Measurements from ENCODE around the gene SDK2.

Gene SDK2

GRCh38 chr17:73363442-73364154, 280.6 kb downstream of the SDK2 start:
- TF ChIP-seq FOXP2 (optimal IDR thresholded peaks at IDR 0.05; ENCODE audit: borderline replicate concordance, extremely low read depth, extremely low read length, insufficient read depth), result no peak

- TF ChIP-seq SIN3A (IDR thresholded peaks at IDR 0.05; ENCODE audit: borderline replicate concordance, insufficient read depth, low read length), result no peak
- TF ChIP-seq REST (IDR thresholded peaks at IDR 0.05; ENCODE audit: insufficient read depth in 1 of 2, low read depth in 2 of 2, low read length in 2 of 2), result no peak
Observed at GRCh38 chr17:73362697-73363096, 281.5 kb downstream of the SDK2 start.

DNA sequence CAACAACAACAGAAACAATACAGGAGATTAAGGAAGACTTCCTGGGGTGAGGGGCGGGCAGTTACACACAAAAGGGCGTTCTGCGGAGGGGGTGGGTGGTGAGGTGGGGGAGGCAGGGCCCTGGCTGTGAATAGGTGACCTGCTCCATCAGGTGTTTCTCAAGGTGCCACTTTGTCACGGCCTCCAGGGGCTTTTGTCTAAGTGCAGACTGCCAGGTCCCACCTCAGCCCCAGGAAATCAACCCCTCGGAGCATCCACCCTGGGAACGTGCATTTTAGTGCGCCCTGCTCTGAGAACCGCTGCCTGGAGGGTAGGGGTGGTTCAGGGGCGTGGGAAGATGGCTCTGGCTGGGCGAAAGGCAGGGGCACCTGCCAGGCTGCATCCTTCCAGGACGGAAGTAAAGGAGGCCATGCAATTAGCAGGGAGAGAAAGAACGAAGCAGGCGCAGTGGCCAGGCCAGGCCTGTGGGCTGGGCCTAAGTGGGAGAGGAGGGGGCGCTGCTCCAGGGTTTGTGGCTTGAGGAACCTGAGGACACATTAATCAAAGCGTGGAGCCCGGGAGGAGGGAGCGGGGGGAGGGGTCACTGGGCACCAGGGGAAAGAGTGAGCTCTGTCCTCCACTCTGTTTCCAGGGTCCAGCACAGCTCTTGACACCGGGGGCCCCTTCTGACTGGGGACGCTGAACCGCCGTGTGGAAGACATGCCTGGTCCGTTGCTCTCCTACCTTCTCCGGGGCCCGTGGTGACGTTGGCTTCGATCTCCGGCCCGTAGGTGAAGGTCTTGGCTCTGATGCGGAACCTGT, 283.1 kb downstream of the SDK2 start:
- TF ChIP-seq FOXP2 (optimal IDR thresholded peaks at IDR 0.05; ENCODE audit: borderline replicate concordance, extremely low read depth, extremely low read length, insufficient read depth) (no peak), POLR2AphosphoS5 (IDR thresholded peaks at IDR 0.05; ENCODE audit: low read depth, low read length) (no peak), REST (IDR thresholded peaks at IDR 0.05; ENCODE audit: insufficient read depth in 1 of 2, low read depth in 2 of 2, low read length in 2 of 2) (no peak), SIN3A (IDR thresholded peaks at IDR 0.05; ENCODE audit: borderline replicate concordance, insufficient read depth, low read length) (no peak), TAF1 (IDR thresholded peaks at IDR 0.05; ENCODE audit: borderline replicate concordance, insufficient read depth, low read length) (no peak)

DNA sequence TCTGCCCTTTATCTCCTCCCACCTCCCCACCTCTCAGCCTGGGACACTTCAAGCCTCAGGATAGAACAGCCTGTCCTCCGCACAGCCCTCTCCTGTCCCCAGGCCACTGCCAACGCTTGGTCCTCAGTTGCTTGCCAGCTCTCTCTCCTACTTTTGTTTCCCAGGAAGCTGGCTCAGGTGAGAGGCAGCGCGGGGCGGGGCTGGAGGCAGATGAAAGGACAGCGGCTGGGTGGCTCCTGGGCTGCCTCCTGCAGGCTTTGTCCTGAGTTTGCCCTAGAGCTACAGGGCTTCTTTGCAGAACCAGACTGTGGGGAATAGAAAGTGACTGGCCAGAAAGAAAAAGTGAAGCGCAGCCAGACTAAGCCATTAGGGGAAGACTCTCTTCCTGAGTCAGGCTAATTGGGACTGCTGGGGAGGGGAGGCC, 284.2 kb downstream of the SDK2 start:
- no peak for TF ChIP-seq SIN3A (IDR thresholded peaks at IDR 0.05; ENCODE audit: borderline replicate concordance, insufficient read depth, low read length)
- TF ChIP-seq POLR2AphosphoS5 (IDR thresholded peaks at IDR 0.05; ENCODE audit: low read depth, low read length), result no peak
- TF ChIP-seq FOXP2 (optimal IDR thresholded peaks at IDR 0.05; ENCODE audit: borderline replicate concordance, extremely low read depth, extremely low read length, insufficient read depth), result no peak
- no peak for TF ChIP-seq REST (IDR thresholded peaks at IDR 0.05; ENCODE audit: insufficient read depth in 1 of 2, low read depth in 2 of 2, low read length in 2 of 2)
- TF ChIP-seq TAF1 (IDR thresholded peaks at IDR 0.05; ENCODE audit: borderline replicate concordance, insufficient read depth, low read length), result no peak

DNA sequence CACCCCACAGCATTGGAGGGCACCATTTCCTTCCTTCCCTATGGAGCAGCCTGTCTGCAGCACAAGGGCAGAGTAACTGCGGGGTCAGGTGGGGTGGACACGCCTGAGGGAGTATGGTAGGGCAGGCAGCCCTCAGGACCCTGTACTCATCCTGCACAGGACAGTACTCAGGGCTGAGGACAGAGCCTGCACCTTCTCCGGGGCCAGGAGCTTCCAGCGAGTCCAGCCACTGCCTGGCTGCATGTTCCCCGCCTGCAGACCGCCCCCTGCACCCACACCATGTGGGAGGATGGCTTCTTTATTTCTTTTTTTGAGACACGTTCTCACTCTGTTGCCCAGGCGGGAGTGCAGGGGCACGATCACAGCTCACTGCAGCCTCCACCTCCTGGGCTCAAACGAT, 284.9 kb downstream of the SDK2 start:
- TF ChIP-seq SIN3A (IDR thresholded peaks at IDR 0.05; ENCODE audit: borderline replicate concordance, insufficient read depth, low read length) (no peak), REST (IDR thresholded peaks at IDR 0.05; ENCODE audit: insufficient read depth in 1 of 2, low read depth in 2 of 2, low read length in 2 of 2) (no peak), FOXP2 (optimal IDR thresholded peaks at IDR 0.05; ENCODE audit: borderline replicate concordance, extremely low read depth, extremely low read length, insufficient read depth) (no peak), TAF1 (IDR thresholded peaks at IDR 0.05; ENCODE audit: borderline replicate concordance, insufficient read depth, low read length) (no peak), POLR2AphosphoS5 (IDR thresholded peaks at IDR 0.05; ENCODE audit: low read depth, low read length) (no peak)
